ENCODE measurements around the gene MLF2. TPM values are rescaled to one million over a fixed set of nuclear protein-coding genes. Genes with fewer than 3 reads are reported as not detected.
A peak's percentile ranks its signal among the peaks of the same experiment; 100 is the strongest.

Gene MLF2
- total and polyA plus RNA-seq, 8 donors = 142 to 182 (median 162) TPM

DNA sequence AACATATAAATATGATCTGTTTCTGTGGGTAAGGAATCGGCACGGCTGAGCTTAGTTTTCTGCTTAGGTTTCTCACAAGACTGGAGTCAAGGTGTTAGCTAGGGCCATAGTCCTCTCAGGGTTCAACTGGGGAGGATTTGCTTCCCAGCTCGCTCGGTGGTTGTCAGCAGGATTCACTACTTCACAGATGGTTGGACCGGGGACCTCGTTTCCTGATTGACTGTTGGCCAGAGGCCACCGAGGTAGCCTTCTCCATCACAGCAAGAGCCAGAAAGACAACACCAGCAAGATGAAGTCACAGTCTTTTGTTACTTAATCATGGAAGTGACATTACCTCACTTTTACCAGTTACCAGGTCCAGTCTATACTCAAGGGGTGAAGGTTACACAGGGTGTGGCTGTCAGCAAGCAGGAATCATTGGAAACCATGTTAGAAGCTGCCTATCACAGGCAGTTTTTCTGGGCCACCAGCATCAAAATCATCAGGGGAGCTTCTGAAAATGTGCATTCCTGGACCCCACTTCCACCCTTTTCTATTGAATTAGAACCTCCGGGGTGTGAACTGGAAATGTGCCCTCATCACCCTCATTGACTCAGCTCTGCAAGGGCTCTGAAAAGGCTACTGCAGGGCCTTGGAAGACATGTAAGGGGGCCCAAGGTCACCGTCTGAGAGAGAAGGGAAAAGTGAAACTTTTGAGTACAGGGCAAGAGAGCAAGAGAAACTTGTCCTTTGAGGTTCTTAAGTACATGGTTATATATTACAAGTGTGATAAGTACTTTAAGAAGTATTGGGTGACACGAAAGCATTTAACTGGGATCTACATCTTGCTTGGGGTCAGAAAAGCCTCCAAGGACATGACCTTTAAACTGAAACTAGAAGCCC lies 18.2 kb downstream of the MLF2 start:
- Histone ChIP-seq H3K36me3 (peaks cover 0 to 44% of the 10 kb centered on the region in 2 donors), H3K4me1 (peaks cover 6 to 9% of the 10 kb centered on the region in 2 donors), H3K4me3 (no peak overlapping the region), H3K9me3 (no peaks in the 10 kb centered on the region), H3K27me3 (no peaks in the 10 kb centered on the region), H3K27ac (no peak overlapping the region)
- DNase-seq (no peak), ATAC-seq (peak; percentile 69)
- TF ChIP-seq, protein P1, sequence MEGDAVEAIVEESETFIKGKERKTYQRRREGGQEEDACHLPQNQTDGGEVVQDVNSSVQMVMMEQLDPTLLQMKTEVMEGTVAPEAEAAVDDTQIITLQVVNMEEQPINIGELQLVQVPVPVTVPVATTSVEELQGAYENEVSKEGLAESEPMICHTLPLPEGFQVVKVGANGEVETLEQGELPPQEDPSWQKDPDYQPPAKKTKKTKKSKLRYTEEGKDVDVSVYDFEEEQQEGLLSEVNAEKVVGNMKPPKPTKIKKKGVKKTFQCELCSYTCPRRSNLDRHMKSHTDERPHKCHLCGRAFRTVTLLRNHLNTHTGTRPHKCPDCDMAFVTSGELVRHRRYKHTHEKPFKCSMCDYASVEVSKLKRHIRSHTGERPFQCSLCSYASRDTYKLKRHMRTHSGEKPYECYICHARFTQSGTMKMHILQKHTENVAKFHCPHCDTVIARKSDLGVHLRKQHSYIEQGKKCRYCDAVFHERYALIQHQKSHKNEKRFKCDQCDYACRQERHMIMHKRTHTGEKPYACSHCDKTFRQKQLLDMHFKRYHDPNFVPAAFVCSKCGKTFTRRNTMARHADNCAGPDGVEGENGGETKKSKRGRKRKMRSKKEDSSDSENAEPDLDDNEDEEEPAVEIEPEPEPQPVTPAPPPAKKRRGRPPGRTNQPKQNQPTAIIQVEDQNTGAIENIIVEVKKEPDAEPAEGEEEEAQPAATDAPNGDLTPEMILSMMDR (IDR thresholded peaks at IDR 0.05) = no peak
- intact Hi-C loops (cut with DNase I) = no loop called here

DNA sequence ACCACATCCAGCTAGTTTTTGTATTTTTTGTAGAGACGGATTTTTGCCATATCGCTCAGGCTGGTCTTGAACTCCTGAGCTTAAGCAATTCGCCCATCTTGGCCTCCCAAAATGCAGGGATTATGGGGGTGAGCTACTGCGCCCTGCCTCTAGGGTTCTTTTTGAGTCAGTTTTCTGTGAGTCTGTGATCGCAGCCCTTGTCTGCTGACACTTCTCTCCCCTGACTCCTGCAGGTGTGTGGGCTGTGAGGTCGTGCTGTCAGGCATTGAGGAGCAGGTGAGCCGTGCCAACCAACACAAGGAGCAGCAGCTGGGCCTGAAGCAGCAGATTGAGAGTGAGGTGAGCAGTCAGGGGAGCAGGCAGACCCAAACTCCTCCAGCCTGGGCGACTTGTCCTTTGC lies 22.8 kb downstream of the MLF2 start:
- Histone ChIP-seq H3K9me3 (no peaks in the 10 kb centered on the region), H3K4me3 (no peak overlapping the region), H3K27me3 (no peaks in the 10 kb centered on the region), H3K4me1 (peaks cover 3 to 10% of the 10 kb centered on the region in 2 donors), H3K27ac (no peak overlapping the region), H3K36me3 (peaks cover 0 to 73% of the 10 kb centered on the region in 2 donors)
- TF ChIP-seq, protein P1 (IDR thresholded peaks at IDR 0.05) = no peak
- no peak for ATAC-seq
- DNase-seq = no peak
- intact Hi-C loops (cut with DNase I) = no loop called here

DNA sequence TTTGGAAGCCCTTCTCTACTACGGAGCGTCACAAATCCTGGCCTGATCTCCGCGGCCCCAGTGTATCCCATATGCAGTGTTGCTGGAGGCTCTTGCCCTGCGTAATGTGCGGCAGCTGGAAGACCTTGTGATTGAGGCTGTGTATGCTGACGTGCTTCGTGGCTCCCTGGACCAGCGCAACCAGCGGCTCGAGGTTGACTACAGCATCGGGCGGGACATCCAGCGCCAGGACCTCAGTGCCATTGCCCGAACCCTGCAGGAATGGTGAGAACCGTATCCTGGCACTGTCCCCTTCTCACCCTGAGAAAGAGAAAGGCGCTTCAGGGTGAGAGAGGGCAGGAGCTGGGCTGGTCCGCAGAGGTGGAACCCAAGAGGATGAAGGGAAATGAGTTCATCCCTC lies 23.8 kb downstream of the MLF2 start:
- H3K9me3 ChIP-seq = no peaks in the 10 kb centered on the region
- peaks cover 0 to 64% of the 10 kb centered on the region in 2 donors for H3K36me3 ChIP-seq
- peaks cover 7 to 16% of the 10 kb centered on the region in 2 donors for H3K4me1 ChIP-seq
- TF ChIP-seq, protein P1 (IDR thresholded peaks at IDR 0.05) = no peak
- H3K27ac ChIP-seq = no peak overlapping the region
- H3K4me3 ChIP-seq = no peak overlapping the region
- ATAC-seq (no peak), DNase-seq (no peak)
- intact Hi-C loops (cut with DNase I) = no loop called here
- no peaks in the 10 kb centered on the region for H3K27me3 ChIP-seq

DNA sequence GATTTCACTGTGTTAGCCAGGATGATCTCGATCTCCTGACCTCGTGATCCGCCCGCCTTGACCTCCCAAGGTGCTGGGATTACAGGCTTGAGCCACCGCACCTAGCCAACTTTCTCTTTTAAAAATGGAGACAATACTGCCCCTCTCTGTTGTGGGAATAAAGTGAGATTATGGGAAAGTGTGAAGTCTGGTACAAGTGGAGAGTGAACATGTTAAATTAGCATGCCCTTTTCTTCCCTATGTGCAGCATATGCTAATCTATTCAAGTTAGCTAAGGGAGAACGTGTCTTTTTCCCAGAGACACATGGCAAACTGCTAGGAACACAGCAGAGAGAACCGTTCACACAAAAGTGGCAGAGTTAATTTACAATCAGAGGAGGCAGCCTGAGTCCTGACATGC lies 27.6 kb downstream of the MLF2 start:
- H3K4me3 ChIP-seq = peak overlapping the region in 1 of 2 donors; percentile 60
- H3K27ac ChIP-seq = no peak overlapping the region
- H3K27me3 ChIP-seq = no peaks in the 10 kb centered on the region
- peaks cover 7 to 20% of the 10 kb centered on the region in 2 donors for H3K4me1 ChIP-seq
- H3K36me3 ChIP-seq = peaks cover 0 to 35% of the 10 kb centered on the region in 2 donors
- intact Hi-C loops (cut with DNase I) = no loop called here
- TF ChIP-seq, protein P1 (IDR thresholded peaks at IDR 0.05) = no peak
- ATAC-seq = no peak
- H3K9me3 ChIP-seq = no peaks in the 10 kb centered on the region
- no peak for DNase-seq

DNA sequence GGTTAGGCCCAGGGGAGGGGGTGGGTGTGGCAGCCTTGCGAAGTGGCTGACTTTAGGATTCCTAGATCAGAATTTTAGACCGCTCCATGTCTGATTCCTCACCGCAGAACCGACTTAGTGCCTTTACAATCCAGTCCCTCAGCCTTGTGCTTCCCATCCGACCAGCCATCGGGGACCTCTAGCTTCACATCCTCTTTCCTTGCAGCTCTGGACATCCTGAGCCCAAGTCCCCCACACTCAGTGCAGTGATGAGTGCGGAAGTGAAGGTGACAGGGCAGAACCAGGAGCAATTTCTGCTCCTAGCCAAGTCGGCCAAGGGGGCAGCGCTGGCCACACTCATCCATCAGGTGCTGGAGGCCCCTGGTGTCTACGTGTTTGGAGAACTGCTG lies 28.5 kb downstream of the MLF2 start:
- H3K27me3 ChIP-seq = no peaks in the 10 kb centered on the region
- H3K4me1 ChIP-seq = peaks cover 7 to 20% of the 10 kb centered on the region in 2 donors
- H3K4me3 ChIP-seq = peak overlapping the region; percentile 60 to 61
- peaks cover 0 to 25% of the 10 kb centered on the region in 2 donors for H3K36me3 ChIP-seq
- ATAC-seq = peak; percentile 27
- peak overlapping the region; percentile 86 to 97 for H3K27ac ChIP-seq
- intact Hi-C loops (cut with DNase I) = no loop called here
- DNase-seq = peak in 1 of 4 donors; percentile 36
- TF ChIP-seq, protein P1 (IDR thresholded peaks at IDR 0.05) = no peak
- no peaks in the 10 kb centered on the region for H3K9me3 ChIP-seq
